ENCODE results near the gene DENND5B. TPM values are rescaled to one million over a fixed set of nuclear protein-coding genes. Genes with fewer than 3 reads are reported as not detected.
A peak's percentile ranks its signal among the peaks of the same experiment; 100 is the strongest.

The DENND5B gene
- total and polyA plus RNA-seq, 2 of the 4 experiments (the other 2 are of a cell fraction), result 5.5 to 13.4 TPM

DNA sequence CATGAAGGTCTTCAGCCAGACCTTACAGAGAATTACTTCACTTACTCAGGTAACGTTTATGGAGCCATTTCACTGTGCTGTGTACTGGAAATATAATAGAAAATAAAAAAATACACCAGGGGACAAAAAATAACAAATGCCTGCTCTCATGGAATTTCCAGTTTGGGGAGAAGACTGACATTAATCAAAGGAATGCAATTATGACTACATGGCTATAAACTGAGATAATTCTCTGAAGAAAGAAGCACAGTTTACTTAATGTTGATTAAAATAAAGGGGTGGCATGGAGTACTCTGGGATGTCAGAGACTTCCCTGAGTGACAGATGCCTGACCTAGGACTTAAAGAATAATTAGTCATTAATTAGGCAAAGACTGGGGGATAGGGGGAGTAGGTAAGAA lies 59.0 kb downstream of the DENND5B start:
- no peak overlapping the region for H2BK15ac ChIP-seq (ENCODE audit: low read depth, low read length)
- no peak overlapping the region for H2AK5ac ChIP-seq (ENCODE audit: low read depth, low read length)
- H3K4me2 ChIP-seq (ENCODE audit: low read depth, low read length), result no peak overlapping the region; the same call in 1 of the 2 replicates
- H3K27me3 ChIP-seq (ENCODE audit: control insufficient read depth, insufficient read depth, low read length), result no peaks in the 10 kb centered on the region
- DNase-seq (no peak), ATAC-seq (ENCODE audit: low read depth) (peak; percentile 24; the same call in 1 of the 2 replicates)
- no peaks in the 10 kb centered on the region for H3K36me3 ChIP-seq (ENCODE audit: control insufficient read depth, insufficient read depth, low read length)
- intact Hi-C loops (cut with micrococcal nuclease), result no loop called here
- H2AFZ ChIP-seq (replicated peaks; ENCODE audit: low read length, poor library complexity), result no peak overlapping the region
- peaks cover 3% of the 10 kb centered on the region for H3K4me1 ChIP-seq (ENCODE audit: control insufficient read depth, insufficient read depth, low read length)
- in situ Hi-C loops (cut with MboI; ENCODE audit: low sequenced_read_pairs), result loop anchor here (10.0 kb wide), 1 partner anchor 53 kb away; no protein-coding TSS in a partner anchor
- H3K79me1 ChIP-seq (ENCODE audit: low read depth in 1 of 2, low read length in 2 of 2), result peaks cover 27 to 39% of the 10 kb centered on the region in 2 experiments
- no TSS peak for BruUV-seq (replicated peaks)
- no peaks in the 10 kb centered on the region for H3K9me3 ChIP-seq (ENCODE audit: control insufficient read depth, insufficient read depth, low read length)
- H4K20me1 ChIP-seq (ENCODE audit: insufficient read depth, low read length), result no peaks in the 10 kb centered on the region
- dilution Hi-C loops (cut with HindIII; ENCODE audit: low sequenced_read_pairs, unreplicated experiment), result no loop called here
- H3K56ac ChIP-seq (ENCODE audit: extremely low read depth, insufficient read depth, low read length), result no peak overlapping the region
- H3K27ac ChIP-seq (ENCODE audit: insufficient read depth, low read length), result no peak overlapping the region
- 0 out of 2 replicates have a peak overlapping the region, but pooled peaks have one; percentile 16 for H3K14ac ChIP-seq (replicated peaks; ENCODE audit: low read depth, low read length)
- H3K9me1 ChIP-seq (ENCODE audit: insufficient read depth, low read length), result no peaks in the 10 kb centered on the region; the same call in 1 of the 2 replicates
- ChIA-PET CTCF (no interaction called here), POLR2A (ENCODE audit: unreplicated experiment) (no interaction called here)
- no peak overlapping the region for H3K4ac ChIP-seq (ENCODE audit: low read depth, low read length)
- H3K9ac ChIP-seq (ENCODE audit: low read depth, low read length), result no peak overlapping the region
- H3K4me3 ChIP-seq (ENCODE audit: insufficient read depth, low read depth, low read length), result no peak overlapping the region
- no peak overlapping the region for H2AK9ac ChIP-seq (replicated peaks; ENCODE audit: low read depth, low read length, poor library complexity)
- H3K23ac ChIP-seq (ENCODE audit: low read depth, low read length), result no peak overlapping the region
- H2BK120ac ChIP-seq (ENCODE audit: low read depth, low read length), result no peak overlapping the region
- no peak overlapping the region for H4K8ac ChIP-seq (ENCODE audit: low read depth in 2 of 2, low read length in 2 of 2)
- H4K91ac ChIP-seq (ENCODE audit: insufficient read depth, low read depth, low read length), result no peak overlapping the region
- no peak overlapping the region for H4K5ac ChIP-seq (ENCODE audit: low read depth, low read length)
- no peak for TF ChIP-seq MAFK (IDR thresholded peaks at IDR 0.05; ENCODE audit: low read depth, low read length)
- TF ChIP-seq MAZ (IDR thresholded peaks at IDR 0.05; ENCODE audit: borderline replicate concordance, low read depth, low read length), result no peak
- TF ChIP-seq BHLHE40 (IDR thresholded peaks at IDR 0.05; ENCODE audit: low read depth, low read length), result no peak
- no peak for TF ChIP-seq MXI1 (IDR thresholded peaks at IDR 0.05; ENCODE audit: borderline replicate concordance, low read depth, low read length)
- TF ChIP-seq SMC3 (IDR thresholded peaks at IDR 0.05; ENCODE audit: low read depth, low read length), result no peak
- no peak for TF ChIP-seq FOS (IDR thresholded peaks at IDR 0.05; ENCODE audit: low read depth, low read length)
- TF ChIP-seq CHD1 (IDR thresholded peaks at IDR 0.05; ENCODE audit: low read depth, low read length), result no peak
- TF ChIP-seq RFX5 (IDR thresholded peaks at IDR 0.05; ENCODE audit: low read depth, low read length), result no peak
- no peak for TF ChIP-seq NFE2L2 (IDR thresholded peaks at IDR 0.05; ENCODE audit: low read depth, low read length)
- TF ChIP-seq POLR2A (IDR thresholded peaks at IDR 0.05; ENCODE audit: low read depth, low read length), result no peak
- TF ChIP-seq, protein P1, sequence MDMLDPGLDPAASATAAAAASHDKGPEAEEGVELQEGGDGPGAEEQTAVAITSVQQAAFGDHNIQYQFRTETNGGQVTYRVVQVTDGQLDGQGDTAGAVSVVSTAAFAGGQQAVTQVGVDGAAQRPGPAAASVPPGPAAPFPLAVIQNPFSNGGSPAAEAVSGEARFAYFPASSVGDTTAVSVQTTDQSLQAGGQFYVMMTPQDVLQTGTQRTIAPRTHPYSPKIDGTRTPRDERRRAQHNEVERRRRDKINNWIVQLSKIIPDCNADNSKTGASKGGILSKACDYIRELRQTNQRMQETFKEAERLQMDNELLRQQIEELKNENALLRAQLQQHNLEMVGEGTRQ (IDR thresholded peaks at IDR 0.05; ENCODE audit: low read depth, low read length), result no peak
- TF ChIP-seq, protein P2, sequence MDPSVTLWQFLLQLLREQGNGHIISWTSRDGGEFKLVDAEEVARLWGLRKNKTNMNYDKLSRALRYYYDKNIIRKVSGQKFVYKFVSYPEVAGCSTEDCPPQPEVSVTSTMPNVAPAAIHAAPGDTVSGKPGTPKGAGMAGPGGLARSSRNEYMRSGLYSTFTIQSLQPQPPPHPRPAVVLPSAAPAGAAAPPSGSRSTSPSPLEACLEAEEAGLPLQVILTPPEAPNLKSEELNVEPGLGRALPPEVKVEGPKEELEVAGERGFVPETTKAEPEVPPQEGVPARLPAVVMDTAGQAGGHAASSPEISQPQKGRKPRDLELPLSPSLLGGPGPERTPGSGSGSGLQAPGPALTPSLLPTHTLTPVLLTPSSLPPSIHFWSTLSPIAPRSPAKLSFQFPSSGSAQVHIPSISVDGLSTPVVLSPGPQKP (IDR thresholded peaks at IDR 0.05; ENCODE audit: borderline replicate concordance, low read depth, low read length), result no peak
- no peak for TF ChIP-seq CEBPB (IDR thresholded peaks at IDR 0.05; ENCODE audit: low read depth, low read length)
- TF ChIP-seq, protein P3, sequence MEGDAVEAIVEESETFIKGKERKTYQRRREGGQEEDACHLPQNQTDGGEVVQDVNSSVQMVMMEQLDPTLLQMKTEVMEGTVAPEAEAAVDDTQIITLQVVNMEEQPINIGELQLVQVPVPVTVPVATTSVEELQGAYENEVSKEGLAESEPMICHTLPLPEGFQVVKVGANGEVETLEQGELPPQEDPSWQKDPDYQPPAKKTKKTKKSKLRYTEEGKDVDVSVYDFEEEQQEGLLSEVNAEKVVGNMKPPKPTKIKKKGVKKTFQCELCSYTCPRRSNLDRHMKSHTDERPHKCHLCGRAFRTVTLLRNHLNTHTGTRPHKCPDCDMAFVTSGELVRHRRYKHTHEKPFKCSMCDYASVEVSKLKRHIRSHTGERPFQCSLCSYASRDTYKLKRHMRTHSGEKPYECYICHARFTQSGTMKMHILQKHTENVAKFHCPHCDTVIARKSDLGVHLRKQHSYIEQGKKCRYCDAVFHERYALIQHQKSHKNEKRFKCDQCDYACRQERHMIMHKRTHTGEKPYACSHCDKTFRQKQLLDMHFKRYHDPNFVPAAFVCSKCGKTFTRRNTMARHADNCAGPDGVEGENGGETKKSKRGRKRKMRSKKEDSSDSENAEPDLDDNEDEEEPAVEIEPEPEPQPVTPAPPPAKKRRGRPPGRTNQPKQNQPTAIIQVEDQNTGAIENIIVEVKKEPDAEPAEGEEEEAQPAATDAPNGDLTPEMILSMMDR (conservative IDR thresholded peaks at IDR 0.05; ENCODE audit: low read depth, low read length), result no peak
- no peak for TF ChIP-seq RCOR1 (IDR thresholded peaks at IDR 0.05; ENCODE audit: insufficient replicate concordance, low read length)
- TF ChIP-seq RAD21 (IDR thresholded peaks at IDR 0.05; ENCODE audit: low read length), result no peak
- no peak overlapping the region for H2BK20ac ChIP-seq (ENCODE audit: low read depth, low read length)
- H2BK5ac ChIP-seq (ENCODE audit: low read depth, low read length, poor library complexity, severe bottlenecking), result no peak overlapping the region
- WGBS, 2 experiments (ENCODE audit: extremely low coverage in 2 of 2, insufficient read length in 1 of 2), result no CpG with 5 or more reads among the region's 1 CpG
- no peak overlapping the region for H3K18ac ChIP-seq (ENCODE audit: low read depth, low read length)

All from IMR-90 (cell line).